Esophagus (tissue), 2 donors: ENCODE data around the gene SYTL3. TPM values are rescaled to one million over a fixed set of nuclear protein-coding genes. Genes with fewer than 3 reads are reported as not detected.

Source experiments
- H3K27ac ChIP-seq, 2 donors: one replicate each; pipeline ENCODE4 v1.5.1; 2013; ENCODE audit warnings: low read depth in 2 of 2, mild to moderate bottlenecking in 2 of 2, inconsistent platforms in 1 of 2, low read length in 1 of 2, moderate library complexity in 1 of 2
- H3K27me3 ChIP-seq, 2 donors: one replicate each; pipeline ENCODE4 v1.6.1; 2013; ENCODE audit warnings: low read length in 2 of 2, control low read depth in 1 of 2, mild to moderate bottlenecking in 1 of 2; ENCODE audit not compliant: insufficient read depth in 2 of 2, control insufficient read depth in 1 of 2
- H3K36me3 ChIP-seq, 2 donors: one replicate each; pipeline ENCODE4 v1.6.1; 2013; ENCODE audit warnings: low read length in 1 of 2; ENCODE audit not compliant: control insufficient read depth in 2 of 2, insufficient read depth in 2 of 2
- H3K4me1 ChIP-seq, 2 donors: one replicate each; pipeline ENCODE4 v1.6.1; 2013; ENCODE audit warnings: low read length in 1 of 2; ENCODE audit not compliant: control insufficient read depth in 2 of 2, insufficient read depth in 2 of 2
- H3K4me3 ChIP-seq, 2 donors: one replicate each; pipeline ENCODE4 v1.5.1; 2013; ENCODE audit warnings: low read length in 2 of 2, mild to moderate bottlenecking in 2 of 2, low read depth in 1 of 2, moderate library complexity in 1 of 2
- H3K9me3 ChIP-seq, 2 donors: one replicate each; pipeline ENCODE4 v1.6.1; 2013; ENCODE audit warnings: mild to moderate bottlenecking in 2 of 2, low read depth in 1 of 2, low read length in 1 of 2, moderate library complexity in 1 of 2; ENCODE audit not compliant: control insufficient read depth in 2 of 2, insufficient read depth in 1 of 2
- WGBS, 2 donors: extraction: QIAGEN DNeasy Blood & Tissue Kit; methylation state at CpG; one replicate each; pipeline ENCODE4 v1.1.7; 2013; 5-methylcytosine and 5-hydroxymethylcytosine counted together
- polyA plus RNA-seq, 2 donors: library from polyadenylated mRNA; stranded (reverse); fragments of 200-250 nt; gene quantifications; one replicate each; pipeline ENCODE4 v1.2.3, GENCODE V29; 2013
- donor health status: healthy with polysubstance abuse.
- donor health status: Bipolar disorder and iron deficiency.

Gene SYTL3
- polyA plus RNA-seq, 2 donors: 2.4 to 2.6 TPM

DNA sequence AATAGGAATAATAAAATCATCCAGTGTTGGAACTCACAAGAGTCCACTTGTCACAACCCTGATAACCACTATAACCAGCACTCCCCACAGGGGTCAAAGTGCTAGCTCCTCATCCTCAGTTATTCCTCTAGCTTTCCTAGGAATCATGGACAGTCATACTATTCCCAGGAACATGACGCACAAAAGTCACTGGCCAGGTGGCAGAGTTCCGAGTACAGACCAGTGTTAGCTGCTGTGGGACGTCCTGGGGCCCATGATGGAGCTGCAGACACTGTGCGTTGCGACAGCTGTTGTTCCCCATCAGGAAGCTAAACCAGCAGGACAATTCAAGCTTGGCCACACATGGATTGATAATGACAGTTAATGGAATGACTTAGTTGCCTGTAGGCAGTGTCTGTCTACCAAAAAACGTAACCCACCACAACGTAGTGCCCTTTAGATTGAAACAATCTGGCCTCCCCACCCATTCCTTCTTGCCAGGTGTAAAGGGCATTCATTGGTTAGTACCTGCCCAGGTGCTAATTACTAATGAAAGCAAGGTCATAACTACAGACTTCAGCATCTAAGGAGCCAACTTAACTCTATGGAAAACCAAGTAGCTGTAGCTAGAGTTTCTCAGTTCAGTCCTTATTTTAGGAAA, 151.9 kb downstream of the SYTL3 start:
- no peak overlapping the region for H3K27ac ChIP-seq
- H3K9me3 ChIP-seq: no peaks in the 10 kb centered on the region
- no peak overlapping the region for H3K4me3 ChIP-seq
- peaks cover 2 to 20% of the 10 kb centered on the region in 2 donors for H3K4me1 ChIP-seq
- no peaks in the 10 kb centered on the region for H3K27me3 ChIP-seq
- 76 to 89% methylated on average over 7 of the region's 7 CpGs for WGBS, 2 donors
- H3K36me3 ChIP-seq: peaks cover 0 to 4% of the 10 kb centered on the region in 2 donors

GRCh38 chr6:158803733-158804143, 153.9 kb downstream of the SYTL3 start:
- Histone ChIP-seq H3K27ac (peak overlapping the region in 1 of 2 donors; percentile 70), H3K36me3 (peaks cover 0 to 4% of the 10 kb centered on the region in 2 donors), H3K27me3 (no peaks in the 10 kb centered on the region), H3K4me1 (peaks cover 2 to 19% of the 10 kb centered on the region in 2 donors), H3K4me3 (peak overlapping the region in 1 of 2 donors; percentile 16), H3K9me3 (no peaks in the 10 kb centered on the region)
- 33 to 52% methylated on average over 5 of the region's 5 CpGs for WGBS, 2 donors

DNA sequence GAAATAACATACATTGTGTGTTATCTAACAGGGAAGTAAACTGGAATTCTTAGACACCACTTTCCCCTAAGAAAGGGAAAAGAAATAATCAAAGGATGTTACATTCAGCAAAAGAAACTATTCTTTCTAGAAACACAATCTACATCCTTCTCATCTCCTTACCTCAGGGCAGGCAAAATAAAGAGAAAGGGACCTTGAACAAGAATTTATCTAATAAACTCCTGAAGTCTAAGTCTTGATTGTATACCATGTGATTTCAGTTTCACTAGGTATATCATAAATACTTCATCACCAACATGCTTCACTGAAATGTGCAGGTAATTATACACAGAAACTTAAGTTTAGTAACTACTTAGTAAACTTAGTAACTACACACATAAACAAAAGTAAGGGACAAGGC, 154.4 kb downstream of the SYTL3 start:
- peak overlapping the region in 1 of 2 donors; percentile 16 for H3K4me3 ChIP-seq
- H3K27ac ChIP-seq: no peak overlapping the region
- H3K4me1 ChIP-seq: peaks cover 2 to 15% of the 10 kb centered on the region in 2 donors
- H3K27me3 ChIP-seq: no peaks in the 10 kb centered on the region
- H3K36me3 ChIP-seq: peaks cover 0 to 4% of the 10 kb centered on the region in 2 donors
- no peaks in the 10 kb centered on the region for H3K9me3 ChIP-seq

DNA sequence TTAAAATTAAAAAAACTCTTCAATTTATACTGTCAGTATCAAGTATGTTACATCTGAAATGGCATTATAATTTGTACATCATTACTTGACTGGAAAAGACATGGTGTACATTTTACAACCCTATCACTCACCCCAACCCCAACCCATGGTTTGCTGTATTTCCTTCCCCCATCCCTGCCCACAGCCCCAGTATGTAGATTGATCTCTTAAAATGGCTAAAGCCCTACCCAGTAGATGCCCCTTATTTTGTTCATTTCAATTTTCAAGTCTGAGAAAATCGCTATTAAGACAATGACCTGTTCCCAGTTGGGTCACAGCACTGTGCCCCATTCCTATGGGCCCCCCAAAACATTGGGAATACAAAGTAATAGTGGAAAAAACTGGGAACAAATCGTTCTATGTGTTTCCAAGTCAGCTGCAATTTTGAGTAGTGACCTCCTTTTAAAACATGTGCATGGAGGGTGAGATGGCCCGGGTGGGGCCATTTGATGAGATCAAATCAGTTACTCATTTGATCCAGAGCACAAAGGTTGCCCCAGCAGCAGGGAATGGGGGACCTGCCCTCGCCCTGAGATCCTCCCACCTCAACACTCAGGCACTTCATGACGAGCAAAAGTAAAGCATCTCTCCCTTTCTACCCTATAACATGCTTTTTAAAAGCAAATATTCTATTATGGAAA, 156.0 kb downstream of the SYTL3 start:
- WGBS, 2 donors: 76 to 88% methylated on average over 5 of the region's 5 CpGs
- Histone ChIP-seq H3K27ac (no peak overlapping the region), H3K27me3 (no peaks in the 10 kb centered on the region), H3K9me3 (no peaks in the 10 kb centered on the region), H3K4me3 (no peak overlapping the region), H3K36me3 (peaks cover 0 to 4% of the 10 kb centered on the region in 2 donors), H3K4me1 (peaks cover 2 to 14% of the 10 kb centered on the region in 2 donors)

DNA sequence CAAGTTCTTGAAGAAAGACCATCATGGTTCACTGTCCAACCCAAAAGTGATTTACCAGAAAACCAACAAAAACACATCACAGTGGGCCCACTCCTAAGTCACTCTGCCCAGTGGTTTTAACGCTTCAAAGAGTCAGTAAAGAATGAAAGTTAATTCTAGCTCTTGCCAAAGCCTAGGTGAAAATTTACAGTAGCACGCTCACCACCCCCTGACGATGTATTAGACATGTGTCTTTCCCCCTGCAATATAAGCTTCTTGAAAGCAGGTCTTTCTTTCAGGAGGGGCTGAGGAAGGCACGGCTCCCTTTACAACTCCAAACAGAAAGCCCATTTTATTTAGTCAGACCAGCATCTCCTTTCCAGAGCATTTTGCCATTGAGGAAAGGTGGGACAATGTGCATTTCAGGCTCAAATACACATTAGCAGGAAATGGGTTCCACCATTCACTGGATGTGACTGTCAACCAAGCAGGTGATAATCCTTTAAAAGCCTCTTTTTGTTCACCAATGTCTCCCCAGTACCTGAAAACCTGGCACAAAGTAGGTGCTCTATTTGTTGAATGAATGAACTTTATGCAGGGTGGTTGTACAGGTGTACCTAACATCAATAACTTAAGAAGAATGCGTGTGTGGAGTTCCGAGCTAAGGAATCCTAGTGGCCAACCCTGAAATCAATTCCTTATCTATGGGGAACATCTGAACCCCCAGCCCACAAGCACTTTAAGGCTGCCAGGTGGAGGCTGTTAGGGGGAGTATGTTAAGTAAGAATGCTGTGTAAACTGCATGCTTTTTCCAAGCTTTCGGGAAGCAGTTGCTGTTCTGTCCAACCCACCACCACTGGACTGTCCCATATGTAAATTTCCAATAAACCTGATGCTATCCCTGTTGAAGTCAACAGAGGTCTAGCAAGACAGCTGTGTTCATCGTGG, 157.9 kb downstream of the SYTL3 start:
- no peak overlapping the region for H3K4me3 ChIP-seq
- peak overlapping the region in 1 of 2 donors; percentile 20 for H3K27ac ChIP-seq

GRCh38 chr6:158808442-158808833, 158.6 kb downstream of the SYTL3 start:
- Histone ChIP-seq H3K4me1 (peaks cover 2 to 13% of the 10 kb centered on the region in 2 donors), H3K27me3 (no peaks in the 10 kb centered on the region), H3K9me3 (no peaks in the 10 kb centered on the region), H3K36me3 (no peaks in the 10 kb centered on the region), H3K27ac (peak overlapping the region; percentile 5 to 71), H3K4me3 (no peak overlapping the region)
- WGBS, 2 donors: 57 to 59% methylated on average over 6 of the region's 6 CpGs

More for the DNA sequence above, 157.9 kb downstream of the SYTL3 start:
- H3K9me3 ChIP-seq: no peaks in the 10 kb centered on the region
- H3K4me1 ChIP-seq: peaks cover 2 to 8% of the 10 kb centered on the region in 2 donors
- no peaks in the 10 kb centered on the region for H3K36me3 ChIP-seq
- no peaks in the 10 kb centered on the region for H3K27me3 ChIP-seq
- 56 to 62% methylated on average over 8 of the region's 8 CpGs for WGBS, 2 donors

DNA sequence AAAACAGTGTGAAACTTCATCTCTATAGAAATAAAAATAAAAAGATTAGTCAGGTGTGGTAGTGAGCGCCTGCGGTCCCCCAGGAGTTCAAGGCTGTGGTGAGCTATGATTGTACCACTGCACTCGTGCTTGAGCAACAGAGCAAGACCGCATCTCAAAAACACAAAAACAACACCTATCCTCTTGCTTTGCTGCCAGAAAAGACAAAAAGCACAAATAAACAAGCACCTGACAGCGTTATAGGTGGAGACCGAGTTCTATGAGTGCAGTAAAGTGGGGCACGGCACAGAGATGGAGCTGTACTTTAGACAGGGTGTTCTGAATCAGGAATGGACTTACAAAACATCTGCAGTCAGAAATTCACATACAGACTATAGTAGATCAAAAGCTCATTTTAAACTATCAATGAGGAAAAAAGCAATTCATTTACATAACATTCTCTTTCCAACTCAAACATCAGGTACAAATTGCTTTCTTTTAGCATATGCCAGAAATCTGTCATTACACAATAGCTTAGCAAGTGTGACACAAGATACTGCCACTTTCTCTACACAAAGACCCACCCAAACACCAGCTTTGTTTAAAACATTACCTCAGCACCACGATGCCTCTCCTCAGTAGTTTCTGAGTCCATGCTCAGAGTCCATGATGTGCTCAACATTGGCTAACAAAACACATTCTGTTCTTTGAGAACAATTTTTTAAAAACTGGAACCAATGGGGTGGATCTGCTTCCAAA, 159.3 kb downstream of the SYTL3 start:
- H3K27ac ChIP-seq: peak overlapping the region; percentile 37 to 71
- 51 to 52% methylated on average over 8 of the region's 8 CpGs for WGBS, 2 donors
- peaks cover 0 to 5% of the 10 kb centered on the region in 2 donors for H3K36me3 ChIP-seq
- no peaks in the 10 kb centered on the region for H3K9me3 ChIP-seq
- no peak overlapping the region for H3K4me3 ChIP-seq
- no peaks in the 10 kb centered on the region for H3K27me3 ChIP-seq
- peaks cover 2 to 14% of the 10 kb centered on the region in 2 donors for H3K4me1 ChIP-seq

GRCh38 chr6:158810155-158811095, 160.6 kb downstream of the SYTL3 start:
- H3K9me3 ChIP-seq: no peaks in the 10 kb centered on the region
- peaks cover 0 to 7% of the 10 kb centered on the region in 2 donors for H3K36me3 ChIP-seq
- no peak overlapping the region for H3K4me3 ChIP-seq
- peak overlapping the region in 1 of 2 donors; percentile 66 for H3K27ac ChIP-seq
- peaks cover 2 to 17% of the 10 kb centered on the region in 2 donors for H3K4me1 ChIP-seq
- no peaks in the 10 kb centered on the region for H3K27me3 ChIP-seq
- WGBS, 2 donors: 58 to 69% methylated on average over 9 of the region's 9 CpGs
